HepG2 (cell line): ENCODE results near the gene MMP25. TPM values are rescaled to one million over a fixed set of nuclear protein-coding genes. Genes with fewer than 3 reads are reported as not detected.
A peak's percentile ranks its signal among the peaks of the same experiment; 100 is the strongest.

Experiments
- CREB1 ChIP-seq, 2 experiments: fragments of 450-650 bp in 1 of 2; IDR thresholded peaks; 2 replicates each; pipeline ENCODE4 v1.6.1; 2016 to 2017; ENCODE audit warnings: control low read depth in 1 of 2, mild to moderate bottlenecking in 1 of 2, missing compliant biosample characterization in 1 of 2, missing genetic modification characterization in 1 of 2
- ELF3 ChIP-seq: IDR thresholded peaks from 2 replicates; pipeline ENCODE4 v1.6.1; 2016; ENCODE audit warnings: missing genetic modification reagents, missing compliant biosample characterization
- ETV5 ChIP-seq: IDR thresholded peaks from 2 replicates; pipeline ENCODE4 v1.6.1; 2018; ENCODE audit warnings: missing biosample characterization, missing genetic modification reagents, inconsistent platforms, borderline replicate concordance
- GATAD2A ChIP-seq: IDR thresholded peaks from 2 replicates; pipeline ENCODE4 v1.6.1; 2016
- HNF1B ChIP-seq: sonication (generic); formaldehyde crosslinking; IDR thresholded peaks from 2 replicates; pipeline ENCODE4 v1.5.1; 2020; ENCODE audit warnings: mild to moderate bottlenecking, moderate library complexity, missing genetic modification reagents
- MXI1 ChIP-seq: IDR thresholded peaks from 3 replicates; pipeline ENCODE4 v1.6.1; 2012; ENCODE audit warnings: low read depth, low read length, inconsistent platforms, borderline replicate concordance
- NFE2L2 ChIP-seq: fragments of 150-350 bp; IDR thresholded peaks from 2 replicates; pipeline ENCODE4 v1.6.1; 2014; ENCODE audit warnings: low read length
- REPIN1 ChIP-seq: sonication (generic); formaldehyde crosslinking; IDR thresholded peaks from 2 replicates; pipeline ENCODE4 v1.8.0; 2022; ENCODE audit warnings: missing genetic modification reagents, low read depth, mild to moderate bottlenecking, borderline replicate concordance
- REST ChIP-seq, 2 experiments: IDR thresholded peaks; 2 replicates each; pipeline ENCODE4 v1.6.1; 2011 to 2012; ENCODE audit warnings: low read length in 2 of 2, borderline replicate concordance in 1 of 2, low read depth in 1 of 2, mild to moderate bottlenecking in 1 of 2, moderate library complexity in 1 of 2
- SALL1 ChIP-seq: sonication (generic); formaldehyde crosslinking; IDR thresholded peaks from 2 replicates; pipeline ENCODE4 v1.8.0; 2022; ENCODE audit warnings: mild to moderate bottlenecking, missing genetic modification reagents
- SOX5 ChIP-seq: IDR thresholded peaks from 2 replicates; pipeline ENCODE4 v1.6.1; 2016; ENCODE audit warnings: borderline replicate concordance
- SRY ChIP-seq: sonication (generic); formaldehyde crosslinking; IDR thresholded peaks from 2 replicates; pipeline ENCODE4 v1.8.0; 2022; ENCODE audit warnings: mild to moderate bottlenecking, missing genetic modification reagents
- ZNF136 ChIP-seq: sonication (generic); formaldehyde crosslinking; IDR thresholded peaks from 2 replicates; pipeline ENCODE4 v1.8.1; 2022; ENCODE audit warnings: low read depth, mild to moderate bottlenecking, moderate library complexity, missing genetic modification reagents
- ZNF142 ChIP-seq: sonication (generic); formaldehyde crosslinking; IDR thresholded peaks from 2 replicates; pipeline ENCODE4 v1.4.0; 2020; ENCODE audit warnings: missing genetic modification reagents
- ZNF296 ChIP-seq: sonication (generic); formaldehyde crosslinking; conservative IDR thresholded peaks from 2 replicates; pipeline ENCODE4 v1.5.0; 2020; ENCODE audit warnings: mild to moderate bottlenecking, missing genetic modification reagents
- ZNF547 ChIP-seq: sonication (generic); formaldehyde crosslinking; IDR thresholded peaks from 2 replicates; pipeline ENCODE4 v1.5.1; 2020; ENCODE audit warnings: mild to moderate bottlenecking, missing genetic modification reagents
- ZNF558 ChIP-seq: sonication (generic); formaldehyde crosslinking; IDR thresholded peaks from 2 replicates; pipeline ENCODE4 v1.9.0; 2022; ENCODE audit warnings: mild to moderate bottlenecking, missing genetic modification reagents, borderline replicate concordance
- ZNF713 ChIP-seq: sonication (generic); formaldehyde crosslinking; IDR thresholded peaks from 2 replicates; pipeline ENCODE4 v1.4.0; 2020; ENCODE audit warnings: mild to moderate bottlenecking, missing genetic modification reagents
- polyA plus RNA-seq, 8 experiments: library from polyadenylated mRNA; depleted of rRNA in 3 of 8; stranded (reverse) in 7 of 8; unstranded in 1 of 8; fragments of >200 nt; fragmentation: Illumina TruSeq in 4 of 8; extraction: Trizol in 4 of 8; gene quantifications; 2 replicates each; pipeline versions ENCODE4 v1.2.1 to v1.2.3, GENCODE V29; 2011 to 2016; ENCODE audit warnings: low read depth in 4 of 8, missing spikeins in 1 of 8, mixed read lengths in 1 of 8; ENCODE audit not compliant: insufficient read depth in 1 of 8
- total RNA-seq, 5 experiments: library from RNA; depleted of rRNA; stranded (reverse); fragments of >200 nt; fragmentation: Illumina TruSeq; extraction: Trizol; gene quantifications; 2 replicates each; pipeline ENCODE4 v1.2.3, GENCODE V29; 2016; ENCODE audit warnings: low read depth in 1 of 5

Gene MMP25
- total and polyA plus RNA-seq, 2 of the 13 experiments (the other 11 are each of a cell fraction or from before 2014, with no cell fraction given): 0.04 to 0.08 TPM

- TF ChIP-seq ZNF547 (CRISPR knock-in tag) (no peak; the same call in 1 of the 2 replicates), ZNF558 (CRISPR knock-in tag) (0 out of 2 replicates have a peak, but pooled peaks have one; percentile 39), SOX5 (CRISPR knock-in tag) (peak; percentile 53), ZNF296 (CRISPR knock-in tag) (0 out of 2 replicates have a peak, but pooled peaks have one; percentile 22), REST (IDR thresholded peaks at IDR 0.05; ENCODE audit: borderline replicate concordance in 1 of 2, low read depth in 1 of 2, low read length in 2 of 2) (peak in 1 of 2 experiments; percentile 13; a peak in 1 of 4 replicates), CREB1 (IDR thresholded peaks at IDR 0.05) (peak; percentile 94), CREB1 (CRISPR knock-in tag; IDR thresholded peaks at IDR 0.05) (peak; percentile 82; the same call in 1 of the 2 replicates), SRY (CRISPR knock-in tag) (peak; percentile 81), GATAD2A (peak; percentile 92), HNF1B (CRISPR knock-in tag) (peak; percentile 74; the same call in 1 of the 2 replicates), REPIN1 (CRISPR knock-in tag) (no peak; the same call in 1 of the 2 replicates), ETV5 (CRISPR knock-in tag) (peak; percentile 83), NFE2L2 (no peak), ZNF136 (CRISPR knock-in tag) (0 out of 2 replicates have a peak, but pooled peaks have one; percentile 48), ELF3 (peak; percentile 61; the same call in 1 of the 2 replicates), ZNF713 (CRISPR knock-in tag) (0 out of 2 replicates have a peak, but pooled peaks have one; percentile 50), ZNF142 (CRISPR knock-in tag) (0 out of 2 replicates have a peak, but pooled peaks have one; percentile 14), MXI1 (no peak; the same call in 2 of the 3 replicates), SALL1 (CRISPR knock-in tag) (peak; percentile 79)
Observed at GRCh38 chr16:3065069-3065741, 18.8 kb downstream of the MMP25 start, which contains the start of gene IL32 (continued).
